ENCODE measurements around the gene MSI2. TPM values are rescaled to one million over a fixed set of nuclear protein-coding genes. Genes with fewer than 3 reads are reported as not detected.

MSI2 gene
- total and polyA plus RNA-seq, 8 donors: 35.0 to 49.5 (median 47.5) TPM

DNA sequence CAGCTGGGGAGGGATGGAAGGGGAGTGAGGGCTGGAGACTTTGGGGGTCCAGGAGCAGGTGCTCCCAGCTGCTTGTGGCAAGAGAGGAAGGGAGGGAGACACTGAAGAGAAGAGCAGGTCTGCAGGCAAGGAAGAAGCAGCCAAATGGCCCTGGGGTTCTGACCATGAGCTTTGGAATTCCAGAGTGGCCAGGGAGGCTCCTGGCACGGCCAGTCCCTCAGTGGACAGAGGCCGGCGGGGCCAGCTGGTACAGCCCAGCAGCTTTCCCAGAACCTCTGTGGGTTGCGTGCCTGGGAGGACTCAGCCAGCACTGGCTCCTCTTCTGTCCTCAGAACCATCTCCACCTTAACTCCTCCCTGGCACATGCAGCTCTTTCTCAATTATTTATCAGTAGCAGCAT, 233.0 kb downstream of the MSI2 start:
- Histone ChIP-seq H3K4me3 (no peak overlapping the region), H3K4me1 (peaks cover 0 to 5% of the 10 kb centered on the region in 2 donors), H3K9me3 (no peaks in the 10 kb centered on the region), H3K27me3 (no peaks in the 10 kb centered on the region), H3K27ac (no peak overlapping the region), H3K36me3 (no peaks in the 10 kb centered on the region)
- TF ChIP-seq, protein P1, sequence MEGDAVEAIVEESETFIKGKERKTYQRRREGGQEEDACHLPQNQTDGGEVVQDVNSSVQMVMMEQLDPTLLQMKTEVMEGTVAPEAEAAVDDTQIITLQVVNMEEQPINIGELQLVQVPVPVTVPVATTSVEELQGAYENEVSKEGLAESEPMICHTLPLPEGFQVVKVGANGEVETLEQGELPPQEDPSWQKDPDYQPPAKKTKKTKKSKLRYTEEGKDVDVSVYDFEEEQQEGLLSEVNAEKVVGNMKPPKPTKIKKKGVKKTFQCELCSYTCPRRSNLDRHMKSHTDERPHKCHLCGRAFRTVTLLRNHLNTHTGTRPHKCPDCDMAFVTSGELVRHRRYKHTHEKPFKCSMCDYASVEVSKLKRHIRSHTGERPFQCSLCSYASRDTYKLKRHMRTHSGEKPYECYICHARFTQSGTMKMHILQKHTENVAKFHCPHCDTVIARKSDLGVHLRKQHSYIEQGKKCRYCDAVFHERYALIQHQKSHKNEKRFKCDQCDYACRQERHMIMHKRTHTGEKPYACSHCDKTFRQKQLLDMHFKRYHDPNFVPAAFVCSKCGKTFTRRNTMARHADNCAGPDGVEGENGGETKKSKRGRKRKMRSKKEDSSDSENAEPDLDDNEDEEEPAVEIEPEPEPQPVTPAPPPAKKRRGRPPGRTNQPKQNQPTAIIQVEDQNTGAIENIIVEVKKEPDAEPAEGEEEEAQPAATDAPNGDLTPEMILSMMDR (IDR thresholded peaks at IDR 0.05): no peak
- intact Hi-C loops (cut with DNase I): no loop called here
- ATAC-seq: no peak
- DNase-seq: no peak

DNA sequence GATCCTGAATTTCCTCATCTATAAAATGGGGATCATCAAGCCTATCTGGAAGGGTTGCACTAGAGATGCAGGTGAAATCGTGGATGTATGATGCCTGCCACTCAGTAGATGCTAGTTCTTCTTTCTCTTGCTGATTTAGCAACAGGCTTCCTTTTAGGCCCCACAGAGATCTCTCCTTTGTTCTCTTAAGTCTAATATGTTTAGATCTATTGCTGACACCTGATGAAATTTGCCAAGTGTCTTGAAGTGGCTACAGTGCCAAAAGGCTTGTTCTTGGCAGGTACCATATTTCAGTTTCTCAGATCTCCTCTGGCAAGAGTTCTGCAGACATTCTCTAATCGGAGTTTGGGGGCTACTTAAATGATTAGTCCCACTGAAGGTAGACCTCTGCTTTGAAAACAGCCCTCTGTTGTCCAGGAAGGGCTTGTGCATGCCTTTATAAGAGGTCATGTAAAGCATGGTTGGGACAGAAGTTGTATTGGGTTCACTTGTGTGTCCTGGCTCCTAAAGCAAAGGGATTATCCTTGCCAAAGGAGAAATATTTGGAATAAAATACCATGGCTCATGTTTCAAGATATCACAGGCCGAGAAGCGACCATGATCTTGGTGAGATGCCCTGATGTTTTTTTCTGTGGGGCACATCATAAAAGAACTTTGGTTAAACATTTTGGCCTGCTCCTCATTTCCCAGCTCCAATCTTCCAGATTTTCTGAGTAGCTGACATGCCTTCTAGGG, 234.0 kb downstream of the MSI2 start:
- Histone ChIP-seq H3K27ac (no peak overlapping the region), H3K36me3 (no peaks in the 10 kb centered on the region), H3K4me3 (no peak overlapping the region), H3K27me3 (no peaks in the 10 kb centered on the region), H3K4me1 (peaks cover 0 to 5% of the 10 kb centered on the region in 2 donors), H3K9me3 (no peaks in the 10 kb centered on the region)
- ATAC-seq (no peak), DNase-seq (no peak)
- intact Hi-C loops (cut with DNase I): no loop called here
- TF ChIP-seq, protein P1 (IDR thresholded peaks at IDR 0.05): no peak

DNA sequence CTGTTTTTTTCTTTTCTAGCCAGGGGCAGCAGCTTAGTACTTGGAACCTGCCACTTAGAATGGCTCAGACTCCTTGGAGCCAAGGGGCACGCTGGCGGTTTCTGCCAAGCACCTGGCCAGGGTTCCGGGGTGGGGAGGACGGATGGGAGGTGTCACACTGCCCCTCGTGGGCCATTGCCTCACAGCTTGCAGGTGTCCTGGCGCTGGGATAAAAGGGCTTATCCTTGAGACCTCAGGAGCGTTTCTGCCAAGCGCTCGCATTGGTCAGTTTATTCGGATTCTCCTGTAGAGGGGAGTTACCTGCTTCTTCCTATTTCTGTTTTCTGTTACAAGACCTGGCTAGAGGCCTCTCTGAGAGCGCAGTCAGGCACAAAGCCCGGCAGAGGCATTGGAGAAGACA, 234.6 kb downstream of the MSI2 start:
- H3K4me3 ChIP-seq: no peak overlapping the region
- H3K36me3 ChIP-seq: no peaks in the 10 kb centered on the region
- H3K9me3 ChIP-seq: no peaks in the 10 kb centered on the region
- DNase-seq: peak in 1 of 4 donors; percentile 75
- TF ChIP-seq, protein P1 (IDR thresholded peaks at IDR 0.05): no peak
- no peaks in the 10 kb centered on the region for H3K27me3 ChIP-seq
- no peak overlapping the region for H3K27ac ChIP-seq
- H3K4me1 ChIP-seq: peaks cover 0 to 5% of the 10 kb centered on the region in 2 donors
- ATAC-seq: peak; percentile 49
- intact Hi-C loops (cut with DNase I): no loop called here

DNA sequence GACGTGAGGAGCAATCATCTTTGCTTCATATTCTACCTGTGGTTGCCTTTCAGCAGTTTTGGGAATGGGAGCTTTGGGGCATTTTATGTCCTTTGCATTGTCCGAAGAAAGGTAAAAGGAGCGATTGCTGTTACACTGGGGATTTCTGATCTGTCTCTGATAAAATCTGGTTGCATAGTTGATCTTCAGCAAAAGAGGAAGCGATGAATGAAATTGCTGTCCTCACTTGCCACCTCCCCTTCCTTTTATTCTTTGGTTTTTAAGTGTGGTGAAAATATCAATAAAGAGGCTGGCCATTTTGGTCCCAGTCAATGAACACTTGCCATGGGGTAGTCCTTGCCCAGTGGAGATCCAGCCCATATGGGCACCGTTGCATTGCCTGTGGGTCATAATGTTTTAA, 236.8 kb downstream of the MSI2 start:
- Histone ChIP-seq H3K4me1 (peaks cover 0 to 4% of the 10 kb centered on the region in 2 donors), H3K27me3 (no peaks in the 10 kb centered on the region), H3K9me3 (no peaks in the 10 kb centered on the region), H3K27ac (no peak overlapping the region), H3K4me3 (no peak overlapping the region), H3K36me3 (no peaks in the 10 kb centered on the region)
- ATAC-seq (no peak), DNase-seq (no peak)
- intact Hi-C loops (cut with DNase I): no loop called here
- TF ChIP-seq, protein P1 (IDR thresholded peaks at IDR 0.05): no peak

DNA sequence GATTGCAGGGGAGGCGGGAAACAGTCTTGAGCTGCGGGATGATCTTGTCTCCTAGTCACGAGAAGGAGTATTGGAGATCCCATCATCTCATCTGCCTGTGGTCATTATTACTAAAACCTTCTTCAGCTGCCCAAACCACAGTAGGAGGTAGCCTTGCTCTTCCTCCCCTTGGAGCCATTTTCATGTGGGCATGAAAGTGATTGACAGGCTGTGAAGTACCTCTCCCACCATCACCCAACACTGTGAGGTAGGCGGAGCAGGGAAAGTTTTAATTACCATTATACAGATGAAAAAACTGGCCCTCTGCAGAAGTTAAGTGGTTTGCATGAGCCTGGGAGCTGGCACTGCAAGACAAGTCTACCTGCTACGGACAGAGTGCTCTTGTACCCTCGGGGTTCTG, 237.3 kb downstream of the MSI2 start:
- intact Hi-C loops (cut with DNase I): no loop called here
- no peak for ATAC-seq

More for the DNA sequence above, 237.3 kb downstream of the MSI2 start:
- Histone ChIP-seq H3K27me3 (no peaks in the 10 kb centered on the region), H3K4me1 (peaks cover 0 to 4% of the 10 kb centered on the region in 2 donors), H3K36me3 (no peaks in the 10 kb centered on the region), H3K4me3 (no peak overlapping the region), H3K9me3 (no peaks in the 10 kb centered on the region), H3K27ac (no peak overlapping the region)
- no peak for DNase-seq
- TF ChIP-seq, protein P1 (IDR thresholded peaks at IDR 0.05): no peak

Measured in left lung (tissue), 10 donors.